Left hindlimb (tissue), 1 donor: ENCODE measurements around the gene ZNF398.
A peak's percentile ranks its signal among the peaks of the same experiment; 100 is the strongest.

Experiments used
- DNase-seq: peaks from one replicate; pipeline ENCODE4 v3.0.0-alpha.2; 2018

The ZNF398 gene

GRCh38 chr7:149150981-149151380, 3.7 kb downstream of the ZNF398 start:
- DNase-seq: no peak

GRCh38 chr7:149153346-149153745, 6.1 kb downstream of the ZNF398 start:
- no peak for DNase-seq

- DNase-seq: no peak
Observed at GRCh38 chr7:149154056-149154455, 6.8 kb downstream of the ZNF398 start.

GRCh38 chr7:149156898-149157297, 9.6 kb downstream of the ZNF398 start:
- no peak for DNase-seq

- DNase-seq: no peak
Observed at GRCh38 chr7:149161241-149161848, 14.1 kb downstream of the ZNF398 start.

- DNase-seq: no peak
Observed at GRCh38 chr7:149166142-149166541, 18.9 kb downstream of the ZNF398 start.

GRCh38 chr7:149166630-149167352, 19.5 kb downstream of the ZNF398 start:
- no peak for DNase-seq

- DNase-seq: no peak
Observed at GRCh38 chr7:149171892-149172533, 24.8 kb downstream of the ZNF398 start.

GRCh38 chr7:149172534-149172920, 25.3 kb downstream of the ZNF398 start:
- DNase-seq: no peak

GRCh38 chr7:149175150-149175549, 27.9 kb downstream of the ZNF398 start:
- no peak for DNase-seq

GRCh38 chr7:149179241-149179640, 32.0 kb downstream of the ZNF398 start:
- DNase-seq: no peak

GRCh38 chr7:149180722-149181449, 33.6 kb downstream of the ZNF398 start:
- no peak for DNase-seq

GRCh38 chr7:149181450-149181790, 34.2 kb downstream of the ZNF398 start:
- no peak for DNase-seq

- DNase-seq: no peak
Observed at GRCh38 chr7:149184274-149184673, 37.0 kb downstream of the ZNF398 start.

GRCh38 chr7:149188213-149188612, 41.0 kb downstream of the ZNF398 start:
- DNase-seq: no peak

- no peak for DNase-seq
Observed at GRCh38 chr7:149188637-149189259, 41.5 kb downstream of the ZNF398 start.

GRCh38 chr7:149191851-149192250, 44.6 kb downstream of the ZNF398 start:
- no peak for DNase-seq

GRCh38 chr7:149194799-149195179, 47.5 kb downstream of the ZNF398 start:
- DNase-seq: no peak

GRCh38 chr7:149195180-149196150, 48.2 kb downstream of the ZNF398 start, which contains the start of gene ZNF282:
ZNF282 (plus strand) TSS chr7:149195546; CDS start chr7:149195590, 44 bp downstream.
- peak; percentile 93 for DNase-seq

- DNase-seq: no peak
Observed at GRCh38 chr7:149196151-149196704, 49.0 kb downstream of the ZNF398 start.

GRCh38 chr7:149196705-149197171, 49.5 kb downstream of the ZNF398 start:
- DNase-seq: no peak
